Neutrophil (primary cell): ENCODE results near the gene CRADD.

ENCODE experiments used
- H3K27ac ChIP-seq: fragments of 200-600 bp; sonication (generic); 2 replicates; pipeline ENCODE4 v1.5.1; 2016; ENCODE audit warnings: mild to moderate bottlenecking, moderate library complexity
- H3K27me3 ChIP-seq: fragments of 200-600 bp; sonication (generic); 2 replicates; pipeline ENCODE4 v1.6.0; 2016; ENCODE audit warnings: mild to moderate bottlenecking
- H3K36me3 ChIP-seq: fragments of 200-600 bp; sonication (generic); 2 replicates; pipeline ENCODE4 v1.5.1; 2017
- H3K4me1 ChIP-seq, 2 experiments: fragments of 200-600 bp in 1 of 2; sonication (generic) in 1 of 2; 1 replicate in 1 of 2; 2 replicates in 1 of 2; pipeline versions ENCODE4 v1.5.1 to v1.6.1; 2013 to 2016; ENCODE audit warnings: low read depth in 1 of 2, low read length in 1 of 2, mild to moderate bottlenecking in 1 of 2, moderate library complexity in 1 of 2; ENCODE audit not compliant: control insufficient read depth in 1 of 2, insufficient read depth in 1 of 2
- H3K4me3 ChIP-seq, 2 experiments: fragments of 200-600 bp in 1 of 2; sonication (generic) in 1 of 2; 1 replicate in 1 of 2; 2 replicates in 1 of 2; pipeline ENCODE4 v1.5.1; 2013 to 2016; ENCODE audit warnings: low read depth in 1 of 2, low read length in 1 of 2, mild to moderate bottlenecking in 1 of 2, moderate library complexity in 1 of 2
- H3K9me3 ChIP-seq: fragments of 200-600 bp; sonication (generic); 2 replicates; pipeline ENCODE4 v1.5.1; 2016
- TF ChIP-seq, protein P1 (sequence below): fragments of 200-600 bp; sonication (generic); IDR thresholded peaks from 2 replicates; pipeline ENCODE4 v1.5.1; 2016; ENCODE audit warnings: antibody characterized with exemption

CRADD gene

DNA sequence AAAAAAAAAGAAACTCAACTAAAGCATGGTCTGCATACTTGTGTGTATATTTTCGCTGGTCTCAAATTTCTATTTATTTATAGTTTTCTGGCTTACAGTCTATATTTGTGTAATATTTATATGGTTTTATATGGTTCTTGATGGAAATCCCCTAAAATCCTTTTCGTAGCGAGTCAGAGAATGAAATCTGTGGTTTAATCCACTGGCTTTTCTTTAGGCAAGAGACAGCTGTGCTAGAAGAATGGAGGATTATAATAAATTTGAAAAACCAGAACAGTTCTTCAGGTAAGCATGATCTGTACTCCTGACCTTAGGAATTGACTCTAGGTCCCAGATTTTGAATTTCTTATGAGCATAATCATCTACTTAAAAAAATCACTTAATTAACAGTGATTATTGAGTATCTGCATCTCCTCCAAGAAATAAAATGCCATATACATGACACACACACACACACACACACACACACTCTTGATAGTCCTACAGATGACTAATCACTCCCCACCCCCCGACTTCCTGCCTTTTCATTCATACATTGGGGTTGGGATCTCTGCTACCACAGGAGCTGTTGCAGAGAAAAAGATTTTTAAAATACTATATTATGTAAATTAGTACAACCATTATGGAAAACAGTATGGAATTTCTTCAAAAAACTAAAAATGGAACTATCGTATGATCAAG lies 113.4 kb downstream of the CRADD start:
- no peaks in the 10 kb centered on the region for H3K4me1 ChIP-seq
- no peak overlapping the region for H3K4me3 ChIP-seq
- no peaks in the 10 kb centered on the region for H3K36me3 ChIP-seq
- H3K27ac ChIP-seq: no peak overlapping the region
- H3K27me3 ChIP-seq: no peaks in the 10 kb centered on the region
- no peaks in the 10 kb centered on the region for H3K9me3 ChIP-seq
- TF ChIP-seq, protein P1, sequence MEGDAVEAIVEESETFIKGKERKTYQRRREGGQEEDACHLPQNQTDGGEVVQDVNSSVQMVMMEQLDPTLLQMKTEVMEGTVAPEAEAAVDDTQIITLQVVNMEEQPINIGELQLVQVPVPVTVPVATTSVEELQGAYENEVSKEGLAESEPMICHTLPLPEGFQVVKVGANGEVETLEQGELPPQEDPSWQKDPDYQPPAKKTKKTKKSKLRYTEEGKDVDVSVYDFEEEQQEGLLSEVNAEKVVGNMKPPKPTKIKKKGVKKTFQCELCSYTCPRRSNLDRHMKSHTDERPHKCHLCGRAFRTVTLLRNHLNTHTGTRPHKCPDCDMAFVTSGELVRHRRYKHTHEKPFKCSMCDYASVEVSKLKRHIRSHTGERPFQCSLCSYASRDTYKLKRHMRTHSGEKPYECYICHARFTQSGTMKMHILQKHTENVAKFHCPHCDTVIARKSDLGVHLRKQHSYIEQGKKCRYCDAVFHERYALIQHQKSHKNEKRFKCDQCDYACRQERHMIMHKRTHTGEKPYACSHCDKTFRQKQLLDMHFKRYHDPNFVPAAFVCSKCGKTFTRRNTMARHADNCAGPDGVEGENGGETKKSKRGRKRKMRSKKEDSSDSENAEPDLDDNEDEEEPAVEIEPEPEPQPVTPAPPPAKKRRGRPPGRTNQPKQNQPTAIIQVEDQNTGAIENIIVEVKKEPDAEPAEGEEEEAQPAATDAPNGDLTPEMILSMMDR: no peak

DNA sequence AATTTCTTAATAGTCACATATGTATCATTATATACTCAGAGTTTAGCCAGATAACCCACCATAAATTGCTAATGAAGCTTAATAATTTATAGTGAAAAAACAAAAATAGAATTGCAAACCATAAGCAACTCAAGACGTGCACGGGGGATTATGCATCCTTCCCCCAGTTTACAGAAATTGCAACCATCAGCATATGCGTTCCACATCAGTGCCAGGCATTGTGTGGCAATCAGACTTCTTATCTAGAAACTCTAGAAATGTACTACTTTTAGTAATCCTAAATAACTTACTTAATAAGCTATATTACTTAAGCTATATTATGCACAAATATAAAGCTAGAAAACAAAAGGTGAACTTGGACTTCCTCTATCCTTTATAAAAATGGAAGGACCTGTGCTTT lies 115.8 kb downstream of the CRADD start:
- Histone ChIP-seq H3K27me3 (no peaks in the 10 kb centered on the region), H3K36me3 (no peaks in the 10 kb centered on the region), H3K4me1 (no peaks in the 10 kb centered on the region), H3K9me3 (no peaks in the 10 kb centered on the region), H3K27ac (no peak overlapping the region), H3K4me3 (no peak overlapping the region)
- TF ChIP-seq, protein P1: no peak

DNA sequence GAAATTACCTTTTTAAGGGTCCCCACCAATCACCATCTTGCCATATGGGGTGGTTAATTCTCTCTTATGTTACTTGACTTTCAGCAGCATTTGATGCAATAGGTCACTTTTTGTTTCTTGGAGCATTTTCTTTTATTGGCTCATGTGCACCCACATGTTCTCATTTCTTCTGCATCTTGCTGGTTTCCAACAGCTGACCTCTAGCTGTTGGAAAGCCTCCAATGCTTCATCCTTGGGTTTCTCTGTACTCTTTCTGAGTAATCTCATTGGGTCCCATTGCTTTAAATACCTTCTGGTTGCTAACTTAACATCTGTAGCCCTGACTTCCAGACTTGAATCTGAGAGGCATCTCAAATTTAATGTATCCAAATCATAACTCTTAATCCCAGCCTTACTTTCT lies 116.8 kb downstream of the CRADD start:
- Histone ChIP-seq H3K4me3 (no peak overlapping the region), H3K4me1 (no peaks in the 10 kb centered on the region), H3K9me3 (no peaks in the 10 kb centered on the region), H3K27ac (no peak overlapping the region), H3K36me3 (no peaks in the 10 kb centered on the region), H3K27me3 (no peaks in the 10 kb centered on the region)
- TF ChIP-seq, protein P1: no peak

DNA sequence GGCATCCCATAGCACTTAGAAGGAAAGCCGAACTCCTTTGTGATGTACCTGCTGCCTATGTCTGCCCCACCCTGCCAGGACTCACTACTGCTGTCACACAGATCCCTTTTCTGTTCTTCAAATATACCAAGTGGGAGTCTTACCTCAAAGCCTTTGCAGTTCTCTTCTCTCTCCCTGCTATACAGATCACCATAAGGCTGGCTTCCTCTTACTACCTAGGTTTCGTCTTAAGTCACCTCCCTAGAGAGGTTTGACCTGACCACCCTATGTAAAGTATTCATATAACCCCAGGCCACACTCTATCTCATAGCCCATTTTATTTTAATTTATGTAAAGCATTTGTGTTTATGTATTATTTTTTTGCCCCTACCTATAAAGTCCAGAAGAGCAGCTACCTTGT lies 117.6 kb downstream of the CRADD start:
- H3K27ac ChIP-seq: no peak overlapping the region
- no peaks in the 10 kb centered on the region for H3K36me3 ChIP-seq
- H3K9me3 ChIP-seq: no peaks in the 10 kb centered on the region
- TF ChIP-seq, protein P1: no peak
- no peaks in the 10 kb centered on the region for H3K27me3 ChIP-seq
- no peaks in the 10 kb centered on the region for H3K4me1 ChIP-seq
- H3K4me3 ChIP-seq: no peak overlapping the region

DNA sequence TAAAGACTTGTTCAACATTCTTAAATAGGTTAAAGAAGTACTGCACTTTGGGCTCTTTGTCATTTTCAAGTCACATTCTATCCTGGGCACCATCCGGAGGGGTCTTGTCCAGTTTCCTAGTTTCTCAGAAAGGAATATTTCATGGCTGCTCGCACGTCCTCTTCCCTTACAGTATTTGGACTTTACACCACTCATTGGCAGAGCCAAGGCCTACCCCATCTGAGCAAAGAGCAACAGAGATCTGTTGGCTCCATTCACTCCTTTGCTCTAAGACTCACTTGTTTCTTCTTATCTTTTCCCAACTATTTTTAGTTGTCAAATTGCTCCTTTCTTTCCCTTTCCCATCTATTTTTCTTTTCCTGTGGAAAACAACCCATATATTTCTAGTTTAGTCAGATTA lies 118.2 kb downstream of the CRADD start:
- H3K4me1 ChIP-seq: no peaks in the 10 kb centered on the region
- H3K27me3 ChIP-seq: no peaks in the 10 kb centered on the region
- no peak overlapping the region for H3K27ac ChIP-seq
- no peaks in the 10 kb centered on the region for H3K9me3 ChIP-seq
- no peaks in the 10 kb centered on the region for H3K36me3 ChIP-seq
- H3K4me3 ChIP-seq: no peak overlapping the region
- TF ChIP-seq, protein P1: no peak
